Panc1 (cell line): ENCODE results near the gene MS4A3. TPM values are rescaled to one million over a fixed set of nuclear protein-coding genes. Genes with fewer than 3 reads are reported as not detected.

Experiments
- ATAC-seq: fragments of 200-7000 bp; cut with Tn5 transposase; 2 replicates; pipeline ENCODE4 v1.9.1; 2020; ENCODE audit warnings: mild to moderate bottlenecking, moderate library complexity
- BruUV-seq: library from RNA; stranded (reverse); fragments of 400-500 nt; replicated peaks from 2 replicates; lab custom pipeline; 2021; lab: Mats Ljungman, UMichigan
- CTCF ChIA-PET: fragments of 300-600 bp; sonication (Branson Sonifier 250); formaldehyde crosslinking; loops from one replicate; lab custom pipeline; 2022; ENCODE audit warnings: antibody characterized with exemption; lab: Charles Lee
- POLR2A ChIA-PET: fragments of 300-600 bp; sonication (Branson Sonifier 250); formaldehyde crosslinking; loops from one replicate; lab custom pipeline; 2022; ENCODE audit warnings: antibody characterized with exemption; lab: Charles Lee
- DNase-seq: peaks from one replicate; pipeline ENCODE4 v3.0.0-alpha.2; 2010; ENCODE audit warnings: low read depth, low spot score
- H3K27ac ChIP-seq: 2 replicates; pipeline ENCODE4 v1.5.1; 2011; ENCODE audit warnings: mild to moderate bottlenecking, low read length, inconsistent platforms
- H3K27me3 ChIP-seq: fragments of 200-500 bp; sonication (Bioruptor generic); 2 replicates; pipeline ENCODE4 v1.6.0; 2014; ENCODE audit warnings: low read length, inconsistent platforms; ENCODE audit not compliant: control insufficient read depth, insufficient read depth
- H3K36me3 ChIP-seq: fragments of 200-500 bp; sonication (Bioruptor generic); 2 replicates; pipeline ENCODE4 v1.5.1; 2014; ENCODE audit warnings: inconsistent platforms, mild to moderate bottlenecking, low read length, moderate library complexity; ENCODE audit not compliant: control insufficient read depth, insufficient read depth
- H3K4me1 ChIP-seq: 2 replicates; pipeline ENCODE4 v1.5.1; 2011; ENCODE audit warnings: inconsistent platforms, mild to moderate bottlenecking, low read length, moderate library complexity; ENCODE audit not compliant: control insufficient read depth, insufficient read depth
- H3K4me3 ChIP-seq, 2 experiments: 2 replicates each; pipeline ENCODE4 v1.5.1; 2011 to 2012; ENCODE audit warnings: low read depth in 2 of 2, low read length in 2 of 2, mild to moderate bottlenecking in 2 of 2, inconsistent platforms in 1 of 2, moderate library complexity in 1 of 2
- H3K9me3 ChIP-seq: fragments of 200-500 bp; sonication (Bioruptor generic); 2 replicates; pipeline ENCODE4 v1.5.1; 2014; ENCODE audit warnings: low read depth, mild to moderate bottlenecking, inconsistent platforms, low read length, moderate library complexity; ENCODE audit not compliant: control insufficient read depth, insufficient read depth
- POLR2AphosphoS5 ChIP-seq: IDR thresholded peaks from 2 replicates; pipeline ENCODE4 v1.6.1; 2012; ENCODE audit warnings: mild to moderate bottlenecking, low read depth, low read length, moderate library complexity
- SIN3A ChIP-seq: IDR thresholded peaks from 2 replicates; pipeline ENCODE4 v1.6.1; 2012; ENCODE audit warnings: low read depth, mild to moderate bottlenecking, low read length, moderate library complexity, borderline replicate concordance; ENCODE audit not compliant: insufficient read depth
- TCF7L2 ChIP-seq: IDR thresholded peaks from 2 replicates; pipeline ENCODE4 v1.6.1; 2011; ENCODE audit warnings: mild to moderate bottlenecking, low read depth, low read length, inconsistent platforms
- in situ Hi-C: cut with HindIII; loops from 2 replicates; pipeline ENCODE4 v1.10.0; 2016; ENCODE audit warnings: low sequenced_read_pairs, low pct_unique_long_range_greater_than_20kb
- intact Hi-C: fragments of 100-400 bp; cut with micrococcal nuclease; formaldehyde crosslinking; loops from one replicate; pipeline ENCODE4 v1.10.0; 2022; ENCODE audit not compliant: unreplicated experiment
- total RNA-seq: library from RNA; stranded (reverse); gene quantifications from one replicate; pipeline ENCODE4 v1.2.1, GENCODE V29; 2021; ENCODE audit not compliant: unreplicated experiment
- TF ChIP-seq, protein P1 (sequence below), 2 experiments: IDR thresholded peaks; 2 replicates each; pipeline ENCODE4 v1.6.1; 2011 to 2012; ENCODE audit warnings: low read depth in 2 of 2, control low read depth in 1 of 2, low read length in 1 of 2, mild to moderate bottlenecking in 1 of 2, moderate library complexity in 1 of 2; ENCODE audit not compliant: insufficient read depth in 1 of 2
- TF ChIP-seq, protein P2 (sequence below): fragments of 450-650 bp; IDR thresholded peaks from 2 replicates; pipeline ENCODE4 v1.5.1; 2017; ENCODE audit warnings: mild to moderate bottlenecking

Gene MS4A3
- total RNA-seq, 1 experiment from 2014 or later: 0.13 TPM

DNA sequence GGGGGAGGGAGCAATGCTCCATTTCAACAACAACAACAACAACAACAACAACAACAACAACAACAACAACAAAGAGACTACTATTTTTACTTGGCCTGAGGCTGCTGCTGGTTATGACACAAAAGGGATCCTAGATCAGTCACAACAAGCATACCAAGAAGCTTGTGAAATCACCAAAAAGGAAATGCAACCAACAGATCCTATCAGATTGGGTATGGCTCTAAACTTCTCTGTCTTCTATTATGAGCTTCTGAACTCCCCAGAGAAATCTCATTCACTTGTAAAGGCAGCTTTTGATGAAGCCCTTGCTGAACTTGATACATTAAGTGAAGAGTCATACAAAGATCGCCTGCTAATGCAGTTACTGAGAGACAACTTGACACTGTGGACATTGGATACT, 21.5 kb downstream of the MS4A3 start:
- DNase-seq: no peak
- no TSS peak for BruUV-seq
- no peak for TF ChIP-seq TCF7L2
- TF ChIP-seq, protein P1, sequence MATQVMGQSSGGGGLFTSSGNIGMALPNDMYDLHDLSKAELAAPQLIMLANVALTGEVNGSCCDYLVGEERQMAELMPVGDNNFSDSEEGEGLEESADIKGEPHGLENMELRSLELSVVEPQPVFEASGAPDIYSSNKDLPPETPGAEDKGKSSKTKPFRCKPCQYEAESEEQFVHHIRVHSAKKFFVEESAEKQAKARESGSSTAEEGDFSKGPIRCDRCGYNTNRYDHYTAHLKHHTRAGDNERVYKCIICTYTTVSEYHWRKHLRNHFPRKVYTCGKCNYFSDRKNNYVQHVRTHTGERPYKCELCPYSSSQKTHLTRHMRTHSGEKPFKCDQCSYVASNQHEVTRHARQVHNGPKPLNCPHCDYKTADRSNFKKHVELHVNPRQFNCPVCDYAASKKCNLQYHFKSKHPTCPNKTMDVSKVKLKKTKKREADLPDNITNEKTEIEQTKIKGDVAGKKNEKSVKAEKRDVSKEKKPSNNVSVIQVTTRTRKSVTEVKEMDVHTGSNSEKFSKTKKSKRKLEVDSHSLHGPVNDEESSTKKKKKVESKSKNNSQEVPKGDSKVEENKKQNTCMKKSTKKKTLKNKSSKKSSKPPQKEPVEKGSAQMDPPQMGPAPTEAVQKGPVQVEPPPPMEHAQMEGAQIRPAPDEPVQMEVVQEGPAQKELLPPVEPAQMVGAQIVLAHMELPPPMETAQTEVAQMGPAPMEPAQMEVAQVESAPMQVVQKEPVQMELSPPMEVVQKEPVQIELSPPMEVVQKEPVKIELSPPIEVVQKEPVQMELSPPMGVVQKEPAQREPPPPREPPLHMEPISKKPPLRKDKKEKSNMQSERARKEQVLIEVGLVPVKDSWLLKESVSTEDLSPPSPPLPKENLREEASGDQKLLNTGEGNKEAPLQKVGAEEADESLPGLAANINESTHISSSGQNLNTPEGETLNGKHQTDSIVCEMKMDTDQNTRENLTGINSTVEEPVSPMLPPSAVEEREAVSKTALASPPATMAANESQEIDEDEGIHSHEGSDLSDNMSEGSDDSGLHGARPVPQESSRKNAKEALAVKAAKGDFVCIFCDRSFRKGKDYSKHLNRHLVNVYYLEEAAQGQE (IDR thresholded peaks at IDR 0.05; ENCODE audit: insufficient read depth in 1 of 2, low read depth in 2 of 2, low read length in 1 of 2): no peak
- no peak for TF ChIP-seq SIN3A
- TF ChIP-seq POLR2AphosphoS5: no peak
- TF ChIP-seq, protein P2, sequence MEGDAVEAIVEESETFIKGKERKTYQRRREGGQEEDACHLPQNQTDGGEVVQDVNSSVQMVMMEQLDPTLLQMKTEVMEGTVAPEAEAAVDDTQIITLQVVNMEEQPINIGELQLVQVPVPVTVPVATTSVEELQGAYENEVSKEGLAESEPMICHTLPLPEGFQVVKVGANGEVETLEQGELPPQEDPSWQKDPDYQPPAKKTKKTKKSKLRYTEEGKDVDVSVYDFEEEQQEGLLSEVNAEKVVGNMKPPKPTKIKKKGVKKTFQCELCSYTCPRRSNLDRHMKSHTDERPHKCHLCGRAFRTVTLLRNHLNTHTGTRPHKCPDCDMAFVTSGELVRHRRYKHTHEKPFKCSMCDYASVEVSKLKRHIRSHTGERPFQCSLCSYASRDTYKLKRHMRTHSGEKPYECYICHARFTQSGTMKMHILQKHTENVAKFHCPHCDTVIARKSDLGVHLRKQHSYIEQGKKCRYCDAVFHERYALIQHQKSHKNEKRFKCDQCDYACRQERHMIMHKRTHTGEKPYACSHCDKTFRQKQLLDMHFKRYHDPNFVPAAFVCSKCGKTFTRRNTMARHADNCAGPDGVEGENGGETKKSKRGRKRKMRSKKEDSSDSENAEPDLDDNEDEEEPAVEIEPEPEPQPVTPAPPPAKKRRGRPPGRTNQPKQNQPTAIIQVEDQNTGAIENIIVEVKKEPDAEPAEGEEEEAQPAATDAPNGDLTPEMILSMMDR: no peak
- H3K4me1 ChIP-seq: no peaks in the 10 kb centered on the region
- no peaks in the 10 kb centered on the region for H3K9me3 ChIP-seq
- POLR2A ChIA-PET: no interaction called here
- H3K27ac ChIP-seq: no peak overlapping the region
- no peaks in the 10 kb centered on the region for H3K36me3 ChIP-seq
- no peak for ATAC-seq
- no peak overlapping the region for H3K4me3 ChIP-seq
- CTCF ChIA-PET: no interaction called here
- no peaks in the 10 kb centered on the region for H3K27me3 ChIP-seq
- intact Hi-C loops: no loop called here
- in situ Hi-C loops: no loop called here

DNA sequence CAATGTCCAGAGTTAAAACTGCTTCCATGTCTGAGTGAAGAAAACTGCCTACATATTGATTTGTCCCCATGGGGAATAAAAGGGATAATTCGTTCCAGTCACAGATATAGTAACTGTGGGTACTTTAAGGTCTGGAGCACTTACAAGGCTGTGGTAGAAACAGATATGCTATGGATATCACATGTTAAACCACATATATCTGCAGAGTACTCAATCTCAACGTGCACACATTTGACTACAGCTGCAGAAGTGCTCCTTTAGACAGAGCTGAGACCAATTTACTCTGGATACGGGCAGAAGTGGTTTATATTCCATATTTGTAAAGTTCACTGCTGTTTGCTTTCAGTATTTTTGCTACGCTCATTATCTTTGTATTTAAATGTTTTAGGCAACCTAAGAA, 22.3 kb downstream of the MS4A3 start:
- Histone ChIP-seq H3K9me3 (no peaks in the 10 kb centered on the region), H3K27ac (no peak overlapping the region), H3K4me1 (no peaks in the 10 kb centered on the region), H3K4me3 (no peak overlapping the region), H3K27me3 (no peaks in the 10 kb centered on the region), H3K36me3 (no peaks in the 10 kb centered on the region)
- intact Hi-C loops (no loop called here), in situ Hi-C loops (no loop called here)
- CTCF ChIA-PET: no interaction called here
- TF ChIP-seq TCF7L2: no peak
- TF ChIP-seq, protein P2: no peak
- TF ChIP-seq POLR2AphosphoS5: no peak
- TF ChIP-seq SIN3A: no peak
- TF ChIP-seq, protein P1 (IDR thresholded peaks at IDR 0.05; ENCODE audit: insufficient read depth in 1 of 2, low read depth in 2 of 2, low read length in 1 of 2): no peak
- no peak for ATAC-seq
- DNase-seq: no peak
- no TSS peak for BruUV-seq
- POLR2A ChIA-PET: no interaction called here
